GM10266 (cell line): ENCODE measurements around the gene PFN4.

Experiments
- DNase-seq: peaks from one replicate; pipeline ENCODE4 v3.0.0; 2012; ENCODE audit errors: extremely low spot score
- CTCF ChIP-seq: IDR thresholded peaks from 2 replicates; pipeline ENCODE4 v1.5.1; 2012; ENCODE audit warnings: mild to moderate bottlenecking, low read depth; ENCODE audit not compliant: control insufficient read depth, insufficient read depth; ENCODE audit errors: missing control alignments

PFN4 gene

GRCh38 chr2:24075915-24076848 is 47.0 kb downstream of the PFN4 start, which contains the start of gene SF3B6:
SF3B6 (minus strand) TSS chr2:24076326; CDS start chr2:24076229, 97 bp downstream.
- peak; percentile 92 for DNase-seq
- no peak for TF ChIP-seq CTCF

- TF ChIP-seq CTCF = no peak
- no peak for DNase-seq
Measured at GRCh38 chr2:24075259-24075658, 47.9 kb downstream of the PFN4 start.

- DNase-seq = no peak
- TF ChIP-seq CTCF = no peak
Measured at GRCh38 chr2:24073816-24074215, 49.3 kb downstream of the PFN4 start.

GRCh38 chr2:24072259-24072658 is 50.9 kb downstream of the PFN4 start:
- TF ChIP-seq CTCF = no peak
- no peak for DNase-seq

GRCh38 chr2:24065341-24065740 is 57.8 kb downstream of the PFN4 start:
- DNase-seq = no peak
- TF ChIP-seq CTCF = no peak
